Measurements from ENCODE around the gene DDAH1.

GRCh38 chr1:85284202-85284601 lies 180.8 kb downstream of the DDAH1 start:
- TF ChIP-seq CTCF (IDR thresholded peaks at IDR 0.05) = no peak
- no peak for TF ChIP-seq POLR2A (IDR thresholded peaks at IDR 0.05)
